HG03039 (cell line): Measurements from ENCODE around the gene TMEM45B.
"Not testable (repeated sequence)": the region's sequence is repeated elsewhere in the genome, so short reads cannot be mapped to it uniquely, and the experiment has no call there.

Experiments
- ATAC-seq: cut with Tn5 transposase; IDR thresholded peaks from one replicate; pipeline ENCODE4 v1.9.1; 2021; ENCODE audit warnings: mild to moderate bottlenecking, moderate library complexity; ENCODE audit not compliant: unreplicated experiment

The TMEM45B gene

GRCh38 chr11:129804012-129804411 lies 11.6 kb upstream of the TMEM45B start:
- no peak for ATAC-seq

GRCh38 chr11:129808241-129808640 lies 7.4 kb upstream of the TMEM45B start:
- ATAC-seq = not testable (repeated sequence)

GRCh38 chr11:129813231-129813791 lies 2.3 kb upstream of the TMEM45B start:
- ATAC-seq = no peak

GRCh38 chr11:129814244-129815014 lies 1.2 kb upstream of the TMEM45B start:
- no peak for ATAC-seq

DNA sequence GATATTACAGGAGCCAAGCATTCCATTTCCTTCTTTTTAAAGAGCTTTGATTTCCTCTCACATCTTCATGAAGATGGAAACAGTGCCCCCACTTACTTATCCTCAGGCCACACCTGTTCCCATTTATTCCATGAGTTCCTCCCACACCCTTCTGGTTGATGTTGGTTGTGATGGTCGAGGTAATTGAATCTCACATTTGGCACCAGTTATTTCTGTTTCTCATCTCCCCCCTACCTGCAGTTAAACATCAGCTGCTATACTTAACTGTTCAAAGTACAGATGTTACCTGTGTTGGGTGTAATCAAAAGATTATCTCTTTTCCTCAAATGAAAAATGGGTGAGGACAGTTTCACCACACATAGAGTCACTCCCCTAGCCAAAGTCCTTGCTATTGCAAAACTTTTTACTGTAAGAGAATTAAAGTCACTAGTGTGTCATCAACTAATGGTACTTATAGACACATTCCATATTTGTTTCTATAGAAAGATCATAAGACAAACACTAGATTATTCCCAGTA lies 1.9 kb downstream of the TMEM45B start:
- ATAC-seq = no peak

DNA sequence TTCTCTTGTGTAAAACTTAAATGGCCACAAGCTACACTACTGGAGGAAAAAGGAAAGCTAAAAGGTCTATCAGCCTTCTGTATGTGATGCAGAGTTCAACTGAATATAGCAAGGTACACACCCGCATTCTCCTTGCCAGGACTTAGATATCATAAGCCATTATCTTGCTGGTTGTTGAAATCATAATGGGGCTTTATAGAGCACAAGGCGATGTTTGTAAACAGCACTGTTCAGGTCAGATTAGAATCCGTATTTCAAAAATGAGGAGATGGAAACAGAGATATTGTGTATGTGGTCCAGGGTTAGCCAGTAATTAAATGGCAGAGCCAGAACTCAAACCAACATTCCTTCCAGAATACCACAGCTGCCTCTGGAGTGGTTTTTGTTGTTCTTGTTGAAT lies 2.6 kb downstream of the TMEM45B start:
- ATAC-seq = not testable (repeated sequence)

DNA sequence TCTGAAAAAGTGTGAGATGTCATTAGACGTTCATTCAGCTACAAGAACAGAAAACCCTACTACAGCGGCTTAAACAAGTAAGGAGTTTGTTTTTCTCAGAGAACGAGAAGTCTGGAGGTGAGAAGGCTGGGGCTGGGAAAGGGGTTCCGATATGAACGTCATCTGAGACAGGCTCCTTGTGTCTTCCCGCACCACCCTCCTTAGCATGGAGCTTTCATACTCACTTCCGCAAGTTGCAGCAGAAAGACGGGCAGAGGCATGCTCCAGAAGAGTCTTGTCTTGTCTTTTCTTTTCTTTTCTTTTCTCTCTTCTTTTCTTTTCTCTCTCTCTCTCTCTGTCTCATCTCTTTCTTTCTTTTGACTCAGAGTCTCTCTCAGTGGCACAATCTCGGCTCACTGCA lies 3.6 kb downstream of the TMEM45B start:
- no peak for ATAC-seq

GRCh38 chr11:129820228-129820627 lies 4.6 kb downstream of the TMEM45B start:
- not testable (repeated sequence) for ATAC-seq

DNA sequence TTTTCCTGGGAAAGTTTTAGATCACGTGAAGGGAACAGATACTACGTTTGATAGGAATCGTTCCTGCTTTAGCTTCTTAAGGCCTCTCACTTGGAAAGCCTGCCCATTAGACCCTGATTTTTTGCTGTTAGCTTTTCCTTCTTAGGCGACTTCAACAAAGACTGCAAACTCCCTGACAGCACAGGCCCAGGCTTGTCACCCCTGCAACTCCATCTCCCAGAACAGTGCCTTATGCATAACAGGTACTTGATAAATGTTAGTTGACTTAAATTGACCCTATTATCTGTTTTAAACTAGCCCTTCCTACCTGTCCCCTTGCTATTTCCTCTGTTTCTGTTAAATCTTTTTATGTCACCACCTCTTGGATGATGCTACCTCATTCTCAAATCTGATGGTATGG lies 7.6 kb downstream of the TMEM45B start:
- not testable (repeated sequence) for ATAC-seq

GRCh38 chr11:129823799-129824198 lies 8.2 kb downstream of the TMEM45B start:
- not testable (repeated sequence) for ATAC-seq

DNA sequence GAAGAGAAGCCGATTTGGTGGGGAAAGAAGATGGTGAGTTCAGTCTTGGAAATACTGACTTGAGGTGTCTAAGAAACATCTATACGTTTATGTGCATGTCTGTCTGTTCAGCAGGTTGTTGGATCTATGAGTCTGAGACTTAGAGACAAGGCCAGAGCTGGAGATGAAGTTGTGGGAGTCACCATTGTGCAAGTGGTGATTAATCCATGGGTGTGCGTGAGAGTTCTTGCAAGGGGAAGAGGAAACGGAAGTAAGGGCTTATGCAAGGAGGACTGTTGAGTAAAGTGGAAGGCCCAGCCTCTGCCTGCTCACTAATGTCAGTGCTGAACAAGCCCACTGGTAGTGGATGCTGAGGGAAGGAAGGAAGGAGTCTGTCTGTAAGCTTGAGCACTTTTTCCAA lies 9.7 kb downstream of the TMEM45B start:
- no peak for ATAC-seq

- ATAC-seq = no peak
Observed at GRCh38 chr11:129828301-129828836, 12.7 kb downstream of the TMEM45B start.

- ATAC-seq = not testable (repeated sequence)
Observed at GRCh38 chr11:129829497-129829896, 13.8 kb downstream of the TMEM45B start.

DNA sequence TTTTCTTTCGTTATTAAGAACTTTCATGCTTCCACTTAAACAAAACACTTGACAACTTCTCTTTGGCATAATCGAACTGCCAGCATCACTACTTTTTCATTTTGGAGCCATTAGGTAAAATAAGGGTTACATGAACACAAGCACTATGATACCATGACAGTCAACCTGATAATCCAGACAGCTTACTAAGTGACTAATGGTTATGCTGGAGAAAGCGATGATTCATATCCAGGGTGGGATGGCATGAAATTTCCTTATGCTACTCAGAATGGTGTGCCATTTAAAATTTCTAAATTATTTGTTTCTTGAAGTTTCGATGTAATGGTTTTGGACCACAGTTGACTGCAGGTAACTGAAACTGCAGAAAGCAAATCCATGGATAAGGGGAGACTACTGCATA lies 15.6 kb downstream of the TMEM45B start:
- ATAC-seq = not testable (repeated sequence)

DNA sequence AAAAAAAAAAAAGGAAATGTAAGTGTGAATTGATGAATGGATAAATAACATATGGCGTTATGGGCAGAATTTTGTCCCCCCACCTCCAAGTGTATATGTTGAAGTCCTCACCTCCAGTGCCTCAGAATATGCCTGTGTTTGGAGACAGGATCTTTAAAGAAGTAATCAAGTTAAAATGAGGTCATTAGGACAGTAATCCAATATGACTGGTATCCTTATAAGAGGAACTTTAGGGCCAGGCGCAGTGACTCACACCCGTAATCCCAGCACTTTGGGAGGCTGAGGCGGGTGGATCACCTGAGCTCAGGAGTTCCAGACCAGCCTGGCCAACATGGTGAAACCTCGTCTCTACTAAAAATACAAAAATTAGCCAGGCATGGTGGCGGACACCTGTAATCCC lies 17.6 kb downstream of the TMEM45B start:
- ATAC-seq = not testable (repeated sequence)

- ATAC-seq = not testable (repeated sequence)
Observed at GRCh38 chr11:129836423-129836891, 20.8 kb downstream of the TMEM45B start.

GRCh38 chr11:129836979-129837378 lies 21.3 kb downstream of the TMEM45B start:
- ATAC-seq = no peak

- ATAC-seq = no peak
Observed at GRCh38 chr11:129840236-129840635, 24.6 kb downstream of the TMEM45B start.

- ATAC-seq = no peak
Observed at GRCh38 chr11:129842138-129842537, 26.5 kb downstream of the TMEM45B start.

GRCh38 chr11:129846508-129847335 lies 31.1 kb downstream of the TMEM45B start:
- no peak for ATAC-seq

- not testable (repeated sequence) for ATAC-seq
Observed at GRCh38 chr11:129847361-129847760, 31.7 kb downstream of the TMEM45B start.
